GM23338 (cell line): ENCODE data around the gene SH3RF3. TPM values are rescaled to one million over a fixed set of nuclear protein-coding genes. Genes with fewer than 3 reads are reported as not detected.

Experiments
- ATAC-seq: fragments of 200-7000 bp; cut with Tn5 transposase; 3 replicates; pipeline ENCODE4 v1.9.1; 2020
- DNase-seq: peaks from one replicate; pipeline ENCODE4 v3.0.0-alpha.2; 2015; ENCODE audit warnings: low spot score
- H2AFZ ChIP-seq: fragments of 200-600 bp; sonication (generic); 2 replicates; pipeline ENCODE4 v1.8.0; 2016; ENCODE audit warnings: antibody characterized with exemption, mild to moderate bottlenecking, moderate library complexity
- H3F3A ChIP-seq: fragments of 200-600 bp; sonication (generic); replicated peaks from 2 replicates; pipeline ENCODE4 v1.8.0; 2017; ENCODE audit warnings: antibody characterized with exemption, mixed run types, low read depth
- H3K27ac ChIP-seq: fragments of 200-600 bp; sonication (generic); 2 replicates; pipeline ENCODE4 v1.6.1; 2016; ENCODE audit warnings: low read depth
- H3K27me3 ChIP-seq: fragments of 200-600 bp; sonication (generic); 2 replicates; pipeline ENCODE4 v1.8.0; 2016; ENCODE audit warnings: mild to moderate bottlenecking, mixed run types, moderate library complexity; ENCODE audit not compliant: insufficient read depth
- H3K36me3 ChIP-seq: fragments of 200-600 bp; sonication (generic); 2 replicates; pipeline ENCODE4 v1.8.0; 2016; ENCODE audit warnings: mild to moderate bottlenecking; ENCODE audit not compliant: insufficient read depth
- H3K4me1 ChIP-seq: fragments of 200-600 bp; sonication (generic); 2 replicates; pipeline ENCODE4 v1.8.0; 2016; ENCODE audit warnings: mild to moderate bottlenecking, moderate library complexity; ENCODE audit not compliant: insufficient read depth
- H3K4me2 ChIP-seq: fragments of 200-600 bp; sonication (generic); 2 replicates; pipeline ENCODE4 v1.7.1; 2017; ENCODE audit warnings: mixed run types
- H3K4me3 ChIP-seq: fragments of 200-600 bp; sonication (generic); 2 replicates; pipeline ENCODE4 v1.6.1; 2016; ENCODE audit warnings: mixed run types
- H3K79me2 ChIP-seq: fragments of 200-600 bp; sonication (generic); replicated peaks from 2 replicates; pipeline ENCODE4 v1.8.0; 2017; ENCODE audit warnings: mild to moderate bottlenecking; ENCODE audit not compliant: insufficient read depth
- H3K9me2 ChIP-seq: fragments of 200-600 bp; sonication (generic); 2 replicates; pipeline ENCODE4 v1.8.0; 2017; ENCODE audit not compliant: insufficient read depth
- H4K20me1 ChIP-seq: fragments of 200-600 bp; sonication (generic); replicated peaks from 2 replicates; pipeline ENCODE4 v1.8.0; 2017; ENCODE audit warnings: mild to moderate bottlenecking; ENCODE audit not compliant: insufficient read depth
- H3K27ac Mint-ChIP-seq: 2 replicates; pipeline ENCODE4 v1.8.0; 2020; ENCODE audit warnings: inconsistent platforms, mild to moderate bottlenecking, moderate library complexity, mixed read lengths
- H3K27me3 Mint-ChIP-seq: 3 replicates; pipeline ENCODE4 v1.8.0; 2022; ENCODE audit warnings: low read depth, mild to moderate bottlenecking, moderate library complexity, mixed read lengths, inconsistent platforms; ENCODE audit not compliant: insufficient read depth, poor library complexity
- H3K36me3 Mint-ChIP-seq: 3 replicates; pipeline ENCODE4 v1.8.0; 2021; ENCODE audit warnings: low read depth, mild to moderate bottlenecking, inconsistent platforms, moderate library complexity, mixed read lengths
- H3K4me1 Mint-ChIP-seq: 3 replicates; pipeline ENCODE4 v1.8.0; 2020; ENCODE audit warnings: mild to moderate bottlenecking, inconsistent platforms, mixed read lengths
- H3K4me3 Mint-ChIP-seq: 3 replicates; pipeline ENCODE4 v1.8.0; 2021; ENCODE audit warnings: moderate library complexity, mild to moderate bottlenecking, inconsistent platforms, mixed read lengths
- H3K9me3 Mint-ChIP-seq: 3 replicates; pipeline ENCODE4 v1.8.0; 2020; ENCODE audit warnings: moderate library complexity, mild to moderate bottlenecking, inconsistent platforms, mixed read lengths
- CREB1 ChIP-seq: fragments of 250-450 bp; sonication (Bioruptor Pico); IDR thresholded peaks from 2 replicates; pipeline ENCODE4 v1.5.0; 2020; ENCODE audit warnings: low read depth, mild to moderate bottlenecking, moderate library complexity
- CTCF ChIP-seq, 2 experiments: fragments of 200-600 bp in 1 of 2; sonication (generic) in 1 of 2; conservative IDR thresholded peaks; 2 replicates each; pipeline versions ENCODE4 v1.5.1 to v1.6.1; 2016 to 2017; ENCODE audit warnings: antibody characterized with exemption in 2 of 2, low read depth in 2 of 2, mild to moderate bottlenecking in 2 of 2, moderate library complexity in 1 of 2
- ETS1 ChIP-seq: IDR thresholded peaks from 2 replicates; pipeline ENCODE4 v1.6.1; 2016; ENCODE audit warnings: antibody characterized with exemption
- EZH2 ChIP-seq: fragments of 200-600 bp; sonication (generic); IDR thresholded peaks from one replicate; pipeline ENCODE4 v1.8.0; 2017; ENCODE audit warnings: antibody characterized with exemption, mild to moderate bottlenecking, low read depth; ENCODE audit not compliant: unreplicated experiment
- EZH2phosphoT487 ChIP-seq: fragments of 200-600 bp; sonication (generic); IDR thresholded peaks from one replicate; pipeline ENCODE4 v1.8.1; 2018; ENCODE audit warnings: antibody characterized with exemption; ENCODE audit not compliant: unreplicated experiment
- JUNB ChIP-seq: IDR thresholded peaks from one replicate; pipeline ENCODE4 v1.6.1; 2016; ENCODE audit warnings: antibody characterized with exemption; ENCODE audit not compliant: unreplicated experiment
- NANOG ChIP-seq: IDR thresholded peaks from 2 replicates; pipeline ENCODE4 v1.6.1; 2016; ENCODE audit warnings: antibody characterized with exemption, borderline replicate concordance
- POLR2AphosphoS5 ChIP-seq: IDR thresholded peaks from 2 replicates; pipeline ENCODE4 v1.6.1; 2016; ENCODE audit warnings: antibody characterized with exemption, low read depth
- REST ChIP-seq: IDR thresholded peaks from one replicate; pipeline ENCODE4 v1.6.1; 2018; ENCODE audit warnings: antibody characterized with exemption; ENCODE audit not compliant: unreplicated experiment
- STAT1 ChIP-seq: IDR thresholded peaks from one replicate; pipeline ENCODE4 v1.6.1; 2016; ENCODE audit warnings: antibody characterized with exemption; ENCODE audit not compliant: unreplicated experiment
- ZNF114 ChIP-seq: fragments of 250-450 bp; sonication (Bioruptor Pico); IDR thresholded peaks from 2 replicates; pipeline ENCODE4 v1.5.0; 2020; ENCODE audit warnings: mild to moderate bottlenecking, moderate library complexity
- ZNF331 ChIP-seq: fragments of 250-450 bp; sonication (Bioruptor Pico); IDR thresholded peaks from 2 replicates; pipeline ENCODE4 v1.5.0; 2020; ENCODE audit warnings: low read depth, mild to moderate bottlenecking, moderate library complexity
- ZNF462 ChIP-seq: fragments of 250-450 bp; sonication (Bioruptor Pico); IDR thresholded peaks from 2 replicates; pipeline ENCODE4 v1.5.0; 2020; ENCODE audit warnings: mild to moderate bottlenecking, moderate library complexity
- polyA plus RNA-seq: library from polyadenylated mRNA; unstranded; fragments of >200 nt; fragmentation: Nextera tagmentation; extraction: Ambion mirVana; gene quantifications from 2 replicates; pipeline ENCODE4 v1.2.1, GENCODE V29; 2016
- total RNA-seq: library from RNA; depleted of rRNA; stranded (reverse); fragments of >200 nt; shearing (Covaris generic); gene quantifications from 2 replicates; pipeline ENCODE4 v1.2.3, GENCODE V29; 2014

The SH3RF3 gene
- total and polyA plus RNA-seq, 2 experiments from 2014 or later = 0.11 to 0.63 TPM

GRCh38 chr2:109352898-109353689 lies 224.1 kb downstream of the SH3RF3 start:
- Histone ChIP-seq H3K27ac (no peak overlapping the region), H2AFZ (no peak overlapping the region), H3K9me2 (0 out of 2 replicates have a peak, but pooled peaks cover 4% of the 10 kb centered on the region), H3K4me2 (no peak overlapping the region), H3K36me3 (no peaks in the 10 kb centered on the region), H4K20me1 (no peaks in the 10 kb centered on the region), H3K79me2 (no peaks in the 10 kb centered on the region), H3K4me1 (no peaks in the 10 kb centered on the region), H3K27me3 (no peaks in the 10 kb centered on the region), H3K4me3 (no peak overlapping the region), H3F3A (no peaks in the 10 kb centered on the region)
- no peak for ATAC-seq
- DNase-seq = no peak
- TF ChIP-seq CREB1 (CRISPR knock-in tag) (no peak), EZH2phosphoT487 (no peak), STAT1 (no peak), ZNF462 (CRISPR knock-in tag) (no peak), CTCF (conservative IDR thresholded peaks at IDR 0.05; ENCODE audit: low read depth in 2 of 2) (no peak), ETS1 (no peak), JUNB (no peak), ZNF331 (CRISPR knock-in tag) (no peak), NANOG (no peak), POLR2AphosphoS5 (no peak), ZNF114 (CRISPR knock-in tag) (no peak), EZH2 (no peak), REST (no peak)
- no peak overlapping the region; the same call in 1 of the 2 replicates for H3K27ac Mint-ChIP-seq
- no peaks in the 10 kb centered on the region for H3K36me3 Mint-ChIP-seq
- peaks cover 12% of the 10 kb centered on the region for H3K4me1 Mint-ChIP-seq
- peaks cover 5% of the 10 kb centered on the region; the same call in 2 of the 3 replicates for H3K9me3 Mint-ChIP-seq
- H3K27me3 Mint-ChIP-seq = peaks cover 1% of the 10 kb centered on the region
- H3K4me3 Mint-ChIP-seq = no peak overlapping the region
